GM12875 (cell line): ENCODE results near the gene GLRX3.
A peak's percentile ranks its signal among the peaks of the same experiment; 100 is the strongest.

Source experiments
- H3K4me3 ChIP-seq: one replicate; pipeline ENCODE4 v1.5.1; 2011; ENCODE audit warnings: low read depth, low read length, control low read depth
- CTCF ChIP-seq: IDR thresholded peaks from 2 replicates; pipeline ENCODE4 v1.5.1; 2011; ENCODE audit warnings: low read depth, mild to moderate bottlenecking, control low read depth, inconsistent platforms, low read length, moderate library complexity, borderline replicate concordance; ENCODE audit not compliant: insufficient read depth

Gene GLRX3

DNA sequence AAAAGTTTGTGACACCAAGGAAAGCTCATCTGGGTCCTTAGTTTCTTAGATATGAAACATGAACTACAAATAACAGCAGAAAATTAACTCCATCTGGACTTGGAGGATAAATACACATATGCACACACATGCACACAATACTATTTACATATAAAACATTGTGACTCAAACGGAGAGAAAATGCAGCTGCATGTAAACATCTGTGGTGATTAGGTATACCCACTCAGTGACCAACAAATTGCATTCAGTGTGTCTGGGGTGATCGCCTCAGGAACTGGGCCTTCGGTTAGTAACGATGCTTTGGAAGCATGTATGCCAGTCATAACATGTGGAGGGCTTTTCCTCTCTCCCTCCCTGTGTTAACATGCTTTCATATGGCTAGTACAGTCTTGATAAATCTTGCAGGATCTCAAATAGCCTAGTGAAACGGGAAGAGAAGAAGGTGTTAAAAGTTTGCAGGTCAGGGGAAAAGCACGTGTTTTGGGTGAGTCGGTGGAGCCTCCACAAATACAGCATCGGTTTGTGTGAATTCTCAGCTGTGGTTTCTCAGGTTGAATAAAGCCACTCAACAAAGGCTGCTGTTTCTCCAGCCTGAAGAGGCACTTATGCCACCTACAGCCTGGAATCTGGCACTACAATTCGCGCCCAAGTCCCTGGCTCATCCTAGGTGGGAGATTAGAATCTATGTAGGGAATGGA, 8.7 kb upstream of the GLRX3 start:
- TF ChIP-seq CTCF, result peak; percentile 70

DNA sequence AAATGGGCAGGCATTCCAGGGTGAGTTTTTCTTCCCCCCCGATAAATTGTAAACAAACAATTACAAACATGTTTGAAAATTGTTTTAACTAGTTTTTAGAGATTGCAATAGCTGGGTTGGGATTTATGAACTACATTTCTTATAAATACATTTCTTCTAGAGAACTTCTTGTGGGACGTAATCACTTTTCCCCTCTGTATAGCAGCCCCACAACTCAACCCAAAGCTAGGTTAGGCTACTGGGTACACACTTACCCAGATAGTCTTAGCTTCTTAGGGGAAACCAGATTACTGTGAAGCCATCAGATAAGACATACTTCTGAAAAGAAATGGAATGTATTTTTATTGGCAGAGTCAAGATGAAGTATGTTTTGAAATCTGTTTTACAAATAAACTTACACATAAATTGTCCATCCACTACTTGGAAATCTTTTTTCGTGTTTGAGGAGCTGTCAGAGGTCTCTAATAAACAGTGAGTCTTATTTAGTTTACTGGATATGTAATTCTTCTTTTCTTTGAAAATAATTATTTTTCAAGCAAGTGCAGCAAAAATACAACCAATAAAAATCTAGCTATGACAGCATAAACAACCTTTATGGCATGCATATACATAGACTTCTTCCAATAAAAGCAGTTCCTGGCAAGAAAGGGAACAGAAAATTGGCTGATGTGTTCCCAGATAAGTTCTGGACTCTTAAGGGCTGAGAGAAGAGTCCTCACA, 8.0 kb upstream of the GLRX3 start:
- no peak overlapping the region for H3K4me3 ChIP-seq
- no peak for TF ChIP-seq CTCF

More for the DNA sequence above, 8.7 kb upstream of the GLRX3 start:
- H3K4me3 ChIP-seq, result no peak overlapping the region

DNA sequence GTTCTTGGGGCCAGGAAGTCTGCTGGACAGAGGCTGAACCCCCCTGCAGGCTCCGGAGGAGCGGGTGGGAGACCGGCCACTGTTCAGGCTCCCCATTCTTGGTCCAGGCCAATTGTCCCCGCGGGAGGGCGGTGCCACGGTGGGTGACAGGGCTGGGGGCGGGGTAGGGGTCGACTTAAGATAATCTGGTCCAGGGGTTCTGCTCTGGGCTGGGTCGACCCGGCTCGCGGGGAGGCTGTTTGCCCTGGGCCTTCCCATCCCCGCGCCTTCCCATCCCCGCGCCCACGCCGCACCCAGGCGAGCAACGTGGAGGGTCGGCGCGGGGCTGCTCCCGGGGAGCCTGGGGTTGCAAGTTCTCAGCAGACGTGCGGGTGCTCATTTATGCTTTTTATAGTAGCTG, 7.3 kb upstream of the GLRX3 start:
- no peak for TF ChIP-seq CTCF
- H3K4me3 ChIP-seq, result no peak overlapping the region

GRCh38 chr10:130135676-130136225, 440 bp upstream of the GLRX3 start:
- no peak for TF ChIP-seq CTCF
- peak overlapping the region; percentile 74 for H3K4me3 ChIP-seq

- peak overlapping the region; percentile 74 for H3K4me3 ChIP-seq
- no peak for TF ChIP-seq CTCF
These were observed 878 bp downstream of the GLRX3 start for GRCh38 chr10:130137090-130137448.

- peak overlapping the region; percentile 74 for H3K4me3 ChIP-seq
- no peak for TF ChIP-seq CTCF
These were observed 1.7 kb downstream of the GLRX3 start for GRCh38 chr10:130137659-130138478.
